Endothelial cell of umbilical vein (primary cell): ENCODE data around the gene ADAT3. TPM values are rescaled to one million over a fixed set of nuclear protein-coding genes. Genes with fewer than 3 reads are reported as not detected.

ENCODE experiments used
- BruUV-seq: library from RNA; stranded (reverse); fragments of 400-500 nt; replicated peaks from 2 replicates; lab custom pipeline; 2021; lab: Mats Ljungman, UMichigan
- CTCF ChIA-PET: fragments of 300-600, 350-600 bp; sonication (Branson Sonifier 250); formaldehyde crosslinking; loops from one replicate; lab custom pipeline; 2021; ENCODE audit warnings: antibody characterized with exemption, inconsistent platforms; lab: Charles Lee
- POLR2A ChIA-PET: fragments of 300-600, 350-600 bp; sonication (Branson Sonifier 250); formaldehyde crosslinking; loops from one replicate; lab custom pipeline; 2021; ENCODE audit warnings: antibody characterized with exemption, inconsistent platforms; lab: Charles Lee
- DNase-seq: peaks from one replicate; pipeline ENCODE4 v3.0.0-alpha.2; 2011; ENCODE audit warnings: low read depth, low spot score
- FAIRE-seq: peaks from 2 replicates; lab custom pipeline; 2011; peaks lifted over from hg19 to GRCh38; lab: Jason Lieb, UNC
- H2AFZ ChIP-seq: 2 replicates; pipeline ENCODE4 v1.6.0; 2012; ENCODE audit warnings: low read depth, low read length, control low read depth, inconsistent platforms
- H3K27ac ChIP-seq: 2 replicates; pipeline ENCODE4 v1.5.1; 2011; ENCODE audit warnings: low read depth, mild to moderate bottlenecking, control low read depth, low read length, moderate library complexity; ENCODE audit not compliant: insufficient read depth
- H3K27me3 ChIP-seq, 2 experiments: 2 replicates each; pipeline versions ENCODE4 v1.6.0 to v1.6.1; 2011; ENCODE audit warnings: low read length in 2 of 2, mixed read lengths in 1 of 2; ENCODE audit not compliant: control insufficient read depth in 2 of 2, insufficient read depth in 2 of 2
- H3K36me3 ChIP-seq, 2 experiments: 2 replicates in 1 of 2; 3 replicates in 1 of 2; pipeline ENCODE4 v1.5.1; 2011; ENCODE audit warnings: low read length in 2 of 2, mild to moderate bottlenecking in 1 of 2, moderate library complexity in 1 of 2; ENCODE audit not compliant: control insufficient read depth in 2 of 2, insufficient read depth in 2 of 2; ENCODE audit errors: extremely low read depth in 1 of 2
- H3K4me1 ChIP-seq: 3 replicates; pipeline ENCODE4 v1.5.1; 2011; ENCODE audit warnings: mild to moderate bottlenecking, low read length; ENCODE audit not compliant: control insufficient read depth, insufficient read depth; ENCODE audit errors: extremely low read depth
- H3K4me2 ChIP-seq: 2 replicates; pipeline ENCODE4 v1.6.1; 2011; ENCODE audit warnings: low read length, control low read depth, mixed read lengths; ENCODE audit not compliant: insufficient read depth
- H3K4me3 ChIP-seq, 3 experiments: fragments of 200-600 bp in 1 of 3; sonication (generic), shearing (Covaris generic) in 1 of 3; replicated peaks in 1 of 3; 2 replicates each; pipeline ENCODE4 v1.5.1; 2011 to 2016; ENCODE audit warnings: control low read depth in 3 of 3, low read length in 3 of 3, mild to moderate bottlenecking in 2 of 3, inconsistent platforms in 1 of 3, low read depth in 1 of 3, moderate library complexity in 1 of 3; ENCODE audit not compliant: insufficient read depth in 1 of 3
- H3K79me2 ChIP-seq: 2 replicates; pipeline ENCODE4 v1.6.0; 2012; ENCODE audit warnings: low read length, inconsistent platforms; ENCODE audit not compliant: control insufficient read depth, insufficient read depth
- H3K9ac ChIP-seq: replicated peaks from 2 replicates; pipeline ENCODE3; 2011; ENCODE audit warnings: low read length, control low read depth; ENCODE audit not compliant: insufficient read depth; ENCODE audit errors: extremely low read depth
- H3K9me1 ChIP-seq: replicated peaks from 3 replicates; pipeline ENCODE4 v1.6.0; 2011; ENCODE audit warnings: mild to moderate bottlenecking, low read length; ENCODE audit not compliant: control insufficient read depth, insufficient read depth; ENCODE audit errors: extremely low read depth
- H3K9me3 ChIP-seq: replicated peaks from 2 replicates; pipeline ENCODE4 v1.5.1; 2012; ENCODE audit warnings: low read length, inconsistent platforms; ENCODE audit not compliant: control insufficient read depth, insufficient read depth
- H4K20me1 ChIP-seq: replicated peaks from 2 replicates; pipeline ENCODE3; 2011; ENCODE audit warnings: mild to moderate bottlenecking, low read length; ENCODE audit not compliant: control insufficient read depth, insufficient read depth; ENCODE audit errors: extremely low read depth
- CTCF ChIP-seq, 2 donors: IDR thresholded peaks; 1 replicate in 1 of 2; 2 replicates in 1 of 2; pipeline ENCODE4 v1.5.1; 2011; ENCODE audit warnings: low read length in 2 of 2, mild to moderate bottlenecking in 2 of 2, moderate library complexity in 2 of 2, control low read depth in 1 of 2, inconsistent platforms in 1 of 2, low read depth in 1 of 2; ENCODE audit not compliant: insufficient read depth in 1 of 2; ENCODE audit errors: extremely low read depth in 1 of 2
- EZH2 ChIP-seq: IDR thresholded peaks from 2 replicates; pipeline ENCODE4 v1.6.1; 2012; ENCODE audit warnings: borderline replicate concordance, low read depth, mild to moderate bottlenecking, moderate library complexity, low read length, inconsistent platforms; ENCODE audit not compliant: severe bottlenecking
- FOS ChIP-seq: IDR thresholded peaks from 2 replicates; pipeline ENCODE4 v1.6.1; 2011; ENCODE audit warnings: mild to moderate bottlenecking, low read length, moderate library complexity, borderline replicate concordance; ENCODE audit not compliant: insufficient read depth
- GATA2 ChIP-seq: IDR thresholded peaks from 2 replicates; pipeline ENCODE4 v1.7.0; 2011; ENCODE audit warnings: low read depth, mild to moderate bottlenecking, moderate library complexity, mixed read lengths, low read length; ENCODE audit not compliant: insufficient read length, insufficient read depth
- JUN ChIP-seq: IDR thresholded peaks from 2 replicates; pipeline ENCODE4 v1.6.1; 2011; ENCODE audit warnings: borderline replicate concordance, low read depth; ENCODE audit not compliant: insufficient read length, insufficient read depth
- MYC ChIP-seq: IDR thresholded peaks from one replicate; pipeline ENCODE4 v1.6.1; 2011; ENCODE audit warnings: mild to moderate bottlenecking, low read depth, low read length
- POLR2A ChIP-seq: IDR thresholded peaks from 2 replicates; pipeline ENCODE4 v1.6.1; 2012; ENCODE audit warnings: low read depth, mild to moderate bottlenecking, control low read depth, low read length
- POLR2AphosphoS5 ChIP-seq: IDR thresholded peaks from 2 replicates; pipeline ENCODE4 v1.6.1; 2012; ENCODE audit warnings: low read depth, mild to moderate bottlenecking, control low read depth, low read length, moderate library complexity; ENCODE audit not compliant: insufficient read depth
- dilution Hi-C: fragments of 300-500 bp; cut with MboI; formaldehyde crosslinking; loops from one replicate; pipeline ENCODE4 v1.15.0; 2019; ENCODE audit warnings: low sequenced_read_pairs; ENCODE audit not compliant: extremely low pct_ligation_motif_present
- intact Hi-C: fragments of 100-400 bp; cut with micrococcal nuclease; formaldehyde crosslinking; loops from one replicate; pipeline ENCODE4 v1.10.0; 2022
- polyA plus RNA-seq, 4 experiments: library from polyadenylated mRNA; depleted of rRNA in 3 of 4; stranded (reverse) in 3 of 4; unstranded in 1 of 4; fragments of >200 nt; gene quantifications; 2 replicates each; pipeline versions ENCODE4 v1.2.1 to v1.2.3, GENCODE V29; 2011 to 2012; ENCODE audit warnings: missing spikeins in 1 of 4
- total RNA-seq: library from RNA; stranded (reverse); gene quantifications from 2 replicates; pipeline ENCODE4 v1.2.3, GENCODE V29; 2021
- TF ChIP-seq, protein P1 (sequence below): IDR thresholded peaks from 2 replicates; pipeline ENCODE4 v1.6.1; 2011; ENCODE audit not compliant: insufficient read depth, insufficient read length

Gene ADAT3
- total and polyA plus RNA-seq, 2 donors (not counting 3 experiments of a cell fraction or from before 2014, with no cell fraction given), result 5.7 to 11.7 TPM

DNA sequence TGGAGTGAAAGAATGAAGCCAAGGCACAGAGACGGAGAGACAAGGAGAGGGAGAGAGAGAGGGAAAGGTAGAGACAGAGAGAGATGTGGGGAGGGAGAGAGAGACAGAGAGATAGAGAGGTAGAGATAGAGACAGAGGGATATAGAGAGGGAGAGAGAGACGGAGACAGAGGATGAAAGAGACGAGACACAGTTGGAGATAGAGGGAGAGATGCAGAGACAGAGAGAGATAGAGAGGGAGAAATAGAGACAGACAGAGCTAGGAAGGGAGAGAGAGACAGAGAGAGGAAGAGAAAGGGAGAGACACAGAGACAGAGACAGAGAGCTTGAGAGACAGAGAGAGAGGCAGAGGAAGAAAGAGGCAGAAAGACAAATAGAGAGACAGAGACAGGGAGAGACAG is 31.2 kb downstream of the ADAT3 start:
- Histone ChIP-seq H4K20me1 (no peaks in the 10 kb centered on the region), H3K27me3 (no peaks in the 10 kb centered on the region), H3K4me3 (no peak overlapping the region), H3K79me2 (peaks cover 1% of the 10 kb centered on the region), H3K9ac (no peak overlapping the region), H3K9me3 (no peaks in the 10 kb centered on the region), H3K4me2 (no peak overlapping the region), H3K27ac (no peak overlapping the region), H3K9me1 (no peaks in the 10 kb centered on the region), H3K4me1 (peaks cover 7% of the 10 kb centered on the region), H3K36me3 (no peaks in the 10 kb centered on the region), H2AFZ (no peak overlapping the region)
- dilution Hi-C loops (no loop called here), intact Hi-C loops (loop anchor here (10.0 kb wide), 1 partner anchor 378 kb away; no protein-coding TSS in a partner anchor)
- FAIRE-seq (no peak), DNase-seq (no peak)
- BruUV-seq, result no TSS peak
- no peak for TF ChIP-seq GATA2
- TF ChIP-seq CTCF (IDR thresholded peaks at IDR 0.05; ENCODE audit: extremely low read depth in 1 of 2, insufficient read depth in 1 of 2, low read depth in 1 of 2, low read length in 2 of 2), result no peak
- no peak for TF ChIP-seq EZH2
- no peak for TF ChIP-seq JUN
- TF ChIP-seq FOS, result no peak
- no peak for TF ChIP-seq MYC
- no peak for TF ChIP-seq POLR2A
- no peak for TF ChIP-seq POLR2AphosphoS5
- TF ChIP-seq, protein P1, sequence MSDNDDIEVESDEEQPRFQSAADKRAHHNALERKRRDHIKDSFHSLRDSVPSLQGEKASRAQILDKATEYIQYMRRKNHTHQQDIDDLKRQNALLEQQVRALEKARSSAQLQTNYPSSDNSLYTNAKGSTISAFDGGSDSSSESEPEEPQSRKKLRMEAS, result no peak
- POLR2A ChIA-PET, result no interaction called here
- CTCF ChIA-PET, result interaction anchor here (1.3 kb wide), 2 partner anchors 8 to 12 kb away, joined by 3 to 4 read pairs; no protein-coding TSS in a partner anchor
